Bronchial epithelial cell (primary cell): ENCODE data around the gene DNAJC5G. TPM values are rescaled to one million over a fixed set of nuclear protein-coding genes. Genes with fewer than 3 reads are reported as not detected.
A peak's percentile ranks its signal among the peaks of the same experiment; 100 is the strongest.

ENCODE experiments used
- DNase-seq: peaks from one replicate; pipeline ENCODE4 v3.0.0-alpha.2; 2010; ENCODE audit warnings: low read depth
- FAIRE-seq: peaks from 2 replicates; lab custom pipeline; 2011; peaks lifted over from hg19 to GRCh38; lab: Jason Lieb, UNC
- H3K27me3 ChIP-seq: 2 replicates; pipeline ENCODE4 v1.5.1; 2011; ENCODE audit warnings: low read length; ENCODE audit not compliant: control insufficient read depth, insufficient read depth
- H3K36me3 ChIP-seq: 2 replicates; pipeline ENCODE4 v1.5.1; 2011; ENCODE audit warnings: low read length; ENCODE audit not compliant: control insufficient read depth, insufficient read depth
- H3K4me3 ChIP-seq: 2 replicates; pipeline ENCODE4 v1.5.1; 2011; ENCODE audit warnings: mild to moderate bottlenecking, low read depth, low read length, control low read depth
- CTCF ChIP-seq: IDR thresholded peaks from 2 replicates; pipeline ENCODE4 v1.5.1; 2011; ENCODE audit warnings: mild to moderate bottlenecking, moderate library complexity, low read length, control low read depth, inconsistent platforms; ENCODE audit not compliant: insufficient read depth, severe bottlenecking
- total RNA-seq: library from RNA; depleted of rRNA; stranded (reverse); fragments of >200 nt; gene quantifications from 2 replicates; pipeline ENCODE4 v1.2.1, GENCODE V29; 2014

DNAJC5G gene
- total RNA-seq, 1 donor from 2014 or later, result not detected

- FAIRE-seq (peak; percentile 94), DNase-seq (no peak)
- H3K27me3 ChIP-seq, result peaks cover 24% of the 10 kb centered on the region
- H3K4me3 ChIP-seq, result no peak overlapping the region
- TF ChIP-seq CTCF, result no peak
- H3K36me3 ChIP-seq, result peaks cover 2% of the 10 kb centered on the region
These were observed 34.4 kb downstream of the DNAJC5G start for GRCh38 chr2:27309651-27310050.

- H3K36me3 ChIP-seq, result peaks cover 2% of the 10 kb centered on the region
- no peak for TF ChIP-seq CTCF
- H3K27me3 ChIP-seq, result peaks cover 9% of the 10 kb centered on the region
- FAIRE-seq (no peak), DNase-seq (no peak)
- no peak overlapping the region for H3K4me3 ChIP-seq
These were observed 36.9 kb downstream of the DNAJC5G start for GRCh38 chr2:27312152-27312551.

GRCh38 chr2:27313882-27314645 is 38.8 kb downstream of the DNAJC5G start:
- no peak for DNase-seq

GRCh38 chr2:27314709-27315108 is 39.5 kb downstream of the DNAJC5G start:
- DNase-seq (no peak), FAIRE-seq (no peak)
- TF ChIP-seq CTCF, result no peak
- Histone ChIP-seq H3K36me3 (peaks cover 2% of the 10 kb centered on the region), H3K27me3 (no peaks in the 10 kb centered on the region), H3K4me3 (no peak overlapping the region)

More at GRCh38 chr2:27313882-27314645, 38.8 kb downstream of the DNAJC5G start:
- no peak for FAIRE-seq
- peaks cover 2% of the 10 kb centered on the region for H3K36me3 ChIP-seq
- no peaks in the 10 kb centered on the region for H3K27me3 ChIP-seq
- no peak for TF ChIP-seq CTCF
- no peak overlapping the region for H3K4me3 ChIP-seq

GRCh38 chr2:27315122-27315521 is 39.9 kb downstream of the DNAJC5G start:
- FAIRE-seq, result no peak
- DNase-seq, result no peak

More at GRCh38 chr2:27315122-27315521, 39.9 kb downstream of the DNAJC5G start:
- TF ChIP-seq CTCF, result no peak
- peaks cover 2% of the 10 kb centered on the region for H3K36me3 ChIP-seq
- no peak overlapping the region for H3K4me3 ChIP-seq
- H3K27me3 ChIP-seq, result no peaks in the 10 kb centered on the region
